Body of pancreas (tissue), 4 donors: Measurements from ENCODE around the gene BARD1. TPM values are rescaled to one million over a fixed set of nuclear protein-coding genes. Genes with fewer than 3 reads are reported as not detected.

ENCODE experiments used
- ATAC-seq: fragments of 150-250 bp; one replicate; pipeline ENCODE4 v1.9.1; 2016
- DNase-seq, 4 donors: peaks; one replicate each; pipeline ENCODE4 v3.0.0-alpha.2; 2019
- H3K27ac ChIP-seq, 4 donors: fragments of 200-600 bp; sonication (generic); 1 replicate in 3 of 4; 2 replicates in 1 of 4; pipeline versions ENCODE4 v1.5.1 to v1.6.1; 2016 to 2019; ENCODE audit warnings: mild to moderate bottlenecking in 1 of 4, mixed read lengths in 1 of 4, moderate library complexity in 1 of 4
- H3K27me3 ChIP-seq, 2 donors: fragments of 200-600 bp; sonication (generic); one replicate each; pipeline ENCODE4 v1.6.0; 2016; ENCODE audit warnings: mild to moderate bottlenecking in 1 of 2
- H3K36me3 ChIP-seq, 2 donors: fragments of 200-600 bp; sonication (generic); replicated peaks in 1 of 2; 2 replicates each; pipeline ENCODE4 v1.5.1; 2016; ENCODE audit warnings: low read depth in 2 of 2; ENCODE audit not compliant: insufficient read depth in 1 of 2
- H3K4me1 ChIP-seq: fragments of 200-600 bp; sonication (generic); one replicate; pipeline ENCODE4 v1.6.0; 2016
- H3K4me3 ChIP-seq, 2 donors: fragments of 200-600 bp; sonication (generic); 1 replicate in 1 of 2; 2 replicates in 1 of 2; pipeline ENCODE4 v1.5.1; 2016 to 2019
- H3K9me3 ChIP-seq, 3 donors: fragments of 200-600 bp; sonication (generic); 1 replicate in 2 of 3; 2 replicates in 1 of 3; pipeline ENCODE4 v1.5.1; 2016
- CTCF ChIP-seq, 7 experiments: fragments of 450-650 bp in 4 of 7; fragments of 200-600 bp in 3 of 7; sonication (generic) in 3 of 7; IDR thresholded peaks; one replicate each; pipeline ENCODE4 v1.5.1; 2016 to 2019; ENCODE audit warnings: antibody characterized with exemption in 7 of 7
- POLR2A ChIP-seq, 3 donors: fragments of 450-650 bp; IDR thresholded peaks; one replicate each; pipeline ENCODE4 v1.6.1; 2016; ENCODE audit warnings: antibody characterized with exemption in 3 of 3, mild to moderate bottlenecking in 2 of 3
- WGBS, 2 donors: methylation state at CpG; one replicate each; pipeline ENCODE4 v1.1.5; 2017; 5-methylcytosine and 5-hydroxymethylcytosine counted together
- intact Hi-C: fragments of 100-400 bp; cut with DNase I; formaldehyde crosslinking; loops from one replicate; pipeline ENCODE4 v1.15.1; 2023
- small RNA-seq: library from RNA; depleted of rRNA; stranded (forward); fragments of <200 nt; gene quantifications from one replicate; pipeline ENCODE3, GENCODE V24; 2016
- total RNA-seq, 2 donors: library from RNA; depleted of rRNA; stranded (reverse); fragments of >200 nt; gene quantifications; one replicate each; pipeline ENCODE4 v1.1.0, GENCODE V29; 2016

BARD1 gene
- total RNA-seq, 2 donors from 2014 or later, result 4.4 to 5.9 TPM

GRCh38 chr2:214679736-214680135 lies 129.7 kb downstream of the BARD1 start:
- Histone ChIP-seq H3K36me3 (no peaks in the 10 kb centered on the region), H3K4me3 (no peak overlapping the region), H3K4me1 (no peaks in the 10 kb centered on the region), H3K9me3 (no peaks in the 10 kb centered on the region), H3K27me3 (no peaks in the 10 kb centered on the region), H3K27ac (no peak overlapping the region)
- intact Hi-C loops, result no loop called here
- no peak for ATAC-seq
- no peak for DNase-seq
- no peak for TF ChIP-seq POLR2A (IDR thresholded peaks at IDR 0.05)
- TF ChIP-seq CTCF (IDR thresholded peaks at IDR 0.05), result no peak
- WGBS, 2 donors, result 83 to 90% methylated on average over 1 of the region's 1 CpG

GRCh38 chr2:214676421-214677089 lies 132.9 kb downstream of the BARD1 start:
- intact Hi-C loops, result no loop called here
- no peaks in the 10 kb centered on the region for H3K27me3 ChIP-seq
- DNase-seq (no peak), ATAC-seq (no peak)
- H3K36me3 ChIP-seq, result no peaks in the 10 kb centered on the region
- H3K4me1 ChIP-seq, result no peaks in the 10 kb centered on the region
- no peaks in the 10 kb centered on the region for H3K9me3 ChIP-seq
- H3K27ac ChIP-seq, result no peak overlapping the region
- no peak overlapping the region for H3K4me3 ChIP-seq
- 88 to 93% methylated on average over 5 of the region's 5 CpGs for WGBS, 2 donors
- no peak for TF ChIP-seq CTCF (IDR thresholded peaks at IDR 0.05)
- TF ChIP-seq POLR2A (IDR thresholded peaks at IDR 0.05), result no peak

Small RNA genes within 50 kb of the gene (small RNA-seq; reads per million reads assigned to genes)
- gene SNORA70I, result not detected
